Activated naive CD4-positive, alpha-beta T cell treated with anti-CD3 and anti-CD28 coated beads, Interleukin-2, amount 10 ng/mL, durations not matched to agents 7 days and 5 days (primary cell): ENCODE data around the gene AOC1.

Experiments
- CTCF ChIA-PET: fragments of 350-600 bp; sonication (Branson Sonifier 250); formaldehyde crosslinking; loops from one replicate; lab custom pipeline; 2021; ENCODE audit warnings: antibody characterized with exemption; lab: Charles Lee
- DNase-seq: peaks from one replicate; pipeline ENCODE4 v3.0.0-alpha.2; 2020
- H3K27ac Mint-ChIP-seq: one replicate; pipeline ENCODE4 v1.8.0; 2021; ENCODE audit warnings: mild to moderate bottlenecking, moderate library complexity, mixed read lengths
- H3K27me3 Mint-ChIP-seq: one replicate; pipeline ENCODE4 v1.8.0; 2021; ENCODE audit warnings: mild to moderate bottlenecking, mixed read lengths
- H3K36me3 Mint-ChIP-seq: one replicate; pipeline ENCODE4 v1.8.0; 2021; ENCODE audit warnings: mixed read lengths
- H3K4me1 Mint-ChIP-seq: one replicate; pipeline ENCODE4 v1.8.0; 2021; ENCODE audit warnings: mixed read lengths
- H3K4me3 Mint-ChIP-seq: one replicate; pipeline ENCODE4 v1.8.0; 2021; ENCODE audit warnings: mild to moderate bottlenecking, moderate library complexity, mixed read lengths
- H3K9me3 Mint-ChIP-seq: one replicate; pipeline ENCODE4 v1.8.0; 2021; ENCODE audit warnings: mixed read lengths

The AOC1 gene

GRCh38 chr7:150823484-150824126 is 28.7 kb upstream of the AOC1 start:
- H3K4me3 Mint-ChIP-seq: no peak overlapping the region
- H3K27me3 Mint-ChIP-seq: peaks cover 49% of the 10 kb centered on the region
- DNase-seq: no peak
- CTCF ChIA-PET: no interaction called here
- no peak overlapping the region for H3K27ac Mint-ChIP-seq
- no peaks in the 10 kb centered on the region for H3K36me3 Mint-ChIP-seq
- peaks cover 2% of the 10 kb centered on the region for H3K9me3 Mint-ChIP-seq
- H3K4me1 Mint-ChIP-seq: no peaks in the 10 kb centered on the region

GRCh38 chr7:150824379-150825177 is 27.7 kb upstream of the AOC1 start:
- H3K9me3 Mint-ChIP-seq: peaks cover 2% of the 10 kb centered on the region
- no peaks in the 10 kb centered on the region for H3K4me1 Mint-ChIP-seq
- no peak for DNase-seq
- no peak overlapping the region for H3K27ac Mint-ChIP-seq
- CTCF ChIA-PET: no interaction called here
- H3K4me3 Mint-ChIP-seq: no peak overlapping the region
- no peaks in the 10 kb centered on the region for H3K36me3 Mint-ChIP-seq
- peaks cover 52% of the 10 kb centered on the region for H3K27me3 Mint-ChIP-seq

GRCh38 chr7:150826061-150826849 is 26.1 kb upstream of the AOC1 start:
- Mint-ChIP-seq H3K9me3 (peaks cover 2% of the 10 kb centered on the region), H3K36me3 (no peaks in the 10 kb centered on the region), H3K4me1 (no peaks in the 10 kb centered on the region), H3K4me3 (no peak overlapping the region), H3K27ac (no peak overlapping the region), H3K27me3 (peaks cover 49% of the 10 kb centered on the region)
- no peak for DNase-seq
- CTCF ChIA-PET: interaction anchor here (1.0 kb wide), 1 partner anchor 285 kb away, joined by 4 read pairs; no protein-coding TSS in a partner anchor

DNA sequence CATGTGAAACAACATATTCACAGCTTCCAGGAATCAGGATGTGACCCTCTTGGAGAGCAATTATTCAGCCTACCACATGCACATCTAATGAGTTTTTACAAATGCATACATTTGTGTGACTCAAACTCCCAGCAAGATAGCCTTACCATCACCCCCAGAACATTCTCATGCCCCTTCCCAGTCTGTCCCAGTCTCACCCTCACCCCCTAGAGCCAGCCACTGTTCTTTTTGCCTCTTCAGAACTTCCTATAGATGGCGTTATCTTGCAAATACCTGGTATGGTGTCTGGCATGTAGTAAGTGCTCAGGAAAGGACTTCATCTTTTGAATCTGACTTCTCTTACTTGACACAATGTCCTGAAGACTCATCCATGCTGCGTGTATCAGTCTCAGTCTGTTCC is 23.9 kb upstream of the AOC1 start:
- no peak overlapping the region for H3K4me3 Mint-ChIP-seq
- peaks cover 59% of the 10 kb centered on the region for H3K27me3 Mint-ChIP-seq
- CTCF ChIA-PET: no interaction called here

GRCh38 chr7:150829426-150829825 is 22.9 kb upstream of the AOC1 start:
- CTCF ChIA-PET: no interaction called here

More for the DNA sequence above, 23.9 kb upstream of the AOC1 start:
- no peaks in the 10 kb centered on the region for H3K9me3 Mint-ChIP-seq
- no peaks in the 10 kb centered on the region for H3K36me3 Mint-ChIP-seq
- H3K4me1 Mint-ChIP-seq: no peaks in the 10 kb centered on the region
- DNase-seq: no peak
- no peak overlapping the region for H3K27ac Mint-ChIP-seq

DNA sequence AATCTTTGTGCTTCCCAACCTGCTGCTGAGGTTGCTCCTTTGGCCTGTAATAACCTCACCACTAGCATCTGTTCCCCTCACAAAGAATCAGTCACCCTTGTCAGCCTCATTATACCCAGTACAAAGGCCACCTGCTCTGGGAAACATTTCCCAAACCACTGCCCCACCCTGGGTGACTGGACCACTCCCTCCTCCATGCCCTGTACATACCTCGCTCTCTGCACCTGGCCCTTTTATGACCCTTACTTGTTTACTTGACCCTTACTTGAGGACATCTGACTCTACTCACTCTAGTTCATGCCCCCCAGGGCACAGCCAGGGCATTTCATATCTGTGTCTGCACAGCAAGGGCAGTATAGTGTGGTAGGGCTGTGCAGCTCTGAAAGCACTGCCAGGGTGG is 21.4 kb upstream of the AOC1 start:
- no peaks in the 10 kb centered on the region for H3K36me3 Mint-ChIP-seq
- no peak overlapping the region for H3K4me3 Mint-ChIP-seq
- H3K27me3 Mint-ChIP-seq: peaks cover 61% of the 10 kb centered on the region
- H3K27ac Mint-ChIP-seq: no peak overlapping the region
- no peaks in the 10 kb centered on the region for H3K9me3 Mint-ChIP-seq
- CTCF ChIA-PET: no interaction called here
- DNase-seq: no peak
- no peaks in the 10 kb centered on the region for H3K4me1 Mint-ChIP-seq

More at GRCh38 chr7:150829426-150829825, 22.9 kb upstream of the AOC1 start:
- Mint-ChIP-seq H3K27ac (no peak overlapping the region), H3K27me3 (peaks cover 67% of the 10 kb centered on the region), H3K4me1 (no peaks in the 10 kb centered on the region), H3K36me3 (no peaks in the 10 kb centered on the region), H3K4me3 (no peak overlapping the region), H3K9me3 (no peaks in the 10 kb centered on the region)
- no peak for DNase-seq

DNA sequence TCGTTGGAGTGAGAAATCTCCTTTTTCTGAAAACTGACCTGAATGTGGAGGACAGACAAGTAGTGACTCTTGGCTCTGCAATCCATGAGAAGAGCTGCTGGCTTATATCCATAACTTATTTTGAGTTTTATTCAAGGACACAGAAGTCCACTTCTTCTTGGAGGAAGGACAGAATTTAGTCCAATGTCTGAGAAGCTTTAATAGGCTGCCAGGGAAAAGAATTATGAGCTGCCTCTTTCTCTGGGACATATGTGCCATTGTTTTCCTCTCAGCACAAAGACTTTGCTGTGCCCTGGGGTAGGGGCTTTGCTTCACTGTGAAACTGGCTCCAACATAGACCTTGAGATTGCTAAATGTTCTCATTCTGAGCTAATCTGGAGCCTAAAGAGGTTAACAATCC is 20.5 kb upstream of the AOC1 start:
- no peaks in the 10 kb centered on the region for H3K9me3 Mint-ChIP-seq
- no peak overlapping the region for H3K27ac Mint-ChIP-seq
- no peak overlapping the region for H3K4me3 Mint-ChIP-seq
- DNase-seq: no peak
- H3K36me3 Mint-ChIP-seq: no peaks in the 10 kb centered on the region
- peaks cover 62% of the 10 kb centered on the region for H3K27me3 Mint-ChIP-seq
- H3K4me1 Mint-ChIP-seq: no peaks in the 10 kb centered on the region
- CTCF ChIA-PET: no interaction called here

GRCh38 chr7:150835019-150835418 is 17.3 kb upstream of the AOC1 start:
- H3K4me3 Mint-ChIP-seq: no peak overlapping the region
- peaks cover 52% of the 10 kb centered on the region for H3K27me3 Mint-ChIP-seq
- CTCF ChIA-PET: interaction anchor here (2.1 kb wide), 1 partner anchor 63 kb away, joined by 6 read pairs; no protein-coding TSS in a partner anchor
- no peaks in the 10 kb centered on the region for H3K4me1 Mint-ChIP-seq
- H3K27ac Mint-ChIP-seq: no peak overlapping the region
- no peaks in the 10 kb centered on the region for H3K9me3 Mint-ChIP-seq
- no peaks in the 10 kb centered on the region for H3K36me3 Mint-ChIP-seq
- no peak for DNase-seq

GRCh38 chr7:150835702-150836280 is 16.5 kb upstream of the AOC1 start:
- CTCF ChIA-PET: interaction anchor here (2.1 kb wide), 1 partner anchor 63 kb away, joined by 6 read pairs; no protein-coding TSS in a partner anchor

DNA sequence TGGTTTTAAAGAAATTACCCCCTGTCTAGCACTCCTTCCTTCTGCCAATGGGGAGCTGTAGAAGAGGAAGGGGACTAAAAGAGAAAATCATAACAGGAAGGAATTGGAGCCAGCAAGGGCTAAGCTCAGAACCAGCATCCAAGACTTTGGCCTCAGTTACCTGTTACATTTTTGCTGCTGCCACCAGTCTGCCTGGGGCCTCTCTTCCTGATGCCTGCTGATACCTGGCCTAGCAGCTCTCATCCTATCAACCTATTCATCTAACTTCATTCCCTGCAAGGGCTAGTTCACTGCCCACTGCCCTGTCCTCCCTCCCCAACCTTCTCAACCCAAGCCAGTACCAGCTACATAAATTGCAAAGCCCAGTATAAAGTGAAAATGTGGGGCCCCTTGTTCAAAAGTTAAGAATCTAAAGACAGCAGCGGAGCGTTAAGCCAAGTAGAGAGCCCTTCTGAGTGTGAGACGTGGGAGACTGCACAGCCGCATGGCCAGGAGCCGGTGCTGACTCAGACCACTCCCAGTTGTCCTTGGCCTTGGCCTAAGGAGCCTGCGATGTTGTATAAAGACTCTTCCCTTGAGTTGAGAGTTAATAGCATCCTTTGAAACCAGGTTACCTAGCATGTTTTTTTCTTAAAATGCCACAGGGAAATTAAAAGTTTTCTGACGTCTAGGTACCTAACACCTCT is 13.2 kb upstream of the AOC1 start:
- Mint-ChIP-seq H3K4me3 (no peak overlapping the region), H3K36me3 (no peaks in the 10 kb centered on the region), H3K9me3 (no peaks in the 10 kb centered on the region), H3K27me3 (peaks cover 22% of the 10 kb centered on the region), H3K4me1 (no peaks in the 10 kb centered on the region), H3K27ac (no peak overlapping the region)
- CTCF ChIA-PET: no interaction called here
- no peak for DNase-seq

More at GRCh38 chr7:150835702-150836280, 16.5 kb upstream of the AOC1 start:
- H3K27ac Mint-ChIP-seq: no peak overlapping the region
- H3K4me1 Mint-ChIP-seq: no peaks in the 10 kb centered on the region
- no peaks in the 10 kb centered on the region for H3K36me3 Mint-ChIP-seq
- no peaks in the 10 kb centered on the region for H3K9me3 Mint-ChIP-seq
- DNase-seq: no peak
- peaks cover 46% of the 10 kb centered on the region for H3K27me3 Mint-ChIP-seq
- no peak overlapping the region for H3K4me3 Mint-ChIP-seq

- H3K27me3 Mint-ChIP-seq: peaks cover 17% of the 10 kb centered on the region
- H3K27ac Mint-ChIP-seq: no peak overlapping the region
- no peaks in the 10 kb centered on the region for H3K36me3 Mint-ChIP-seq
- CTCF ChIA-PET: interaction anchor here (0.9 kb wide), 1 partner anchor 34 kb away, joined by 3 read pairs; no protein-coding TSS in a partner anchor
- no peak overlapping the region for H3K4me3 Mint-ChIP-seq
- no peaks in the 10 kb centered on the region for H3K9me3 Mint-ChIP-seq
- no peaks in the 10 kb centered on the region for H3K4me1 Mint-ChIP-seq
- DNase-seq: no peak
These were observed 10.3 kb upstream of the AOC1 start for GRCh38 chr7:150842018-150842417.

DNA sequence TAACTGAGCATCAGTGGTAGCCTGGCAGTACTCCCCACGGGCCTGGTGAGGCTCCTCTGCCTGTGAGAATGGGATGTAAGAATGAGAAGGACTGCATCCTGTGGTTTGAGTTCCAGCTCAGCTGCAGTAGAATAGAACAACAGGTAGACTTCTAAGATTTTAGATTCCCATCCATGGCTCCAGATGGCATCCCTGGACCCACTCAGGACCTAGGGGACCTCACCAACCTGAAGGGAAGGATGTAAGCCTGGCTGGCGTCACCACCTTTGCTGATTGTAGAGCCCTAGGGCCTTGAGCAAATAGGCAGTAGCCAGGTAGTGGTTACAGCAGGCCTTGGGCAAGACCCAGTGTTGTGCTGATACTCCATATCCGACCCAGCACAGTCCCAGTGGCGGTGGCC is 9.6 kb upstream of the AOC1 start:
- H3K27me3 Mint-ChIP-seq: peaks cover 12% of the 10 kb centered on the region
- no peak overlapping the region for H3K4me3 Mint-ChIP-seq
- no peaks in the 10 kb centered on the region for H3K9me3 Mint-ChIP-seq
- H3K4me1 Mint-ChIP-seq: no peaks in the 10 kb centered on the region
- CTCF ChIA-PET: interaction anchor here (0.9 kb wide), 1 partner anchor 34 kb away, joined by 3 read pairs; no protein-coding TSS in a partner anchor
- H3K36me3 Mint-ChIP-seq: no peaks in the 10 kb centered on the region
- H3K27ac Mint-ChIP-seq: no peak overlapping the region
- no peak for DNase-seq

- H3K9me3 Mint-ChIP-seq: no peaks in the 10 kb centered on the region
- H3K27me3 Mint-ChIP-seq: peaks cover 11% of the 10 kb centered on the region
- H3K4me3 Mint-ChIP-seq: no peak overlapping the region
- CTCF ChIA-PET: interaction anchor here (0.9 kb wide), 1 partner anchor 23 kb away, joined by 3 read pairs; no protein-coding TSS in a partner anchor
- H3K27ac Mint-ChIP-seq: no peak overlapping the region
- H3K4me1 Mint-ChIP-seq: no peaks in the 10 kb centered on the region
- no peaks in the 10 kb centered on the region for H3K36me3 Mint-ChIP-seq
- DNase-seq: no peak
These were observed 6.9 kb upstream of the AOC1 start for GRCh38 chr7:150845421-150845861.
